Smooth muscle cell of the coronary artery (primary cell): ENCODE measurements around the gene NIPAL3. TPM values are rescaled to one million over a fixed set of nuclear protein-coding genes. Genes with fewer than 3 reads are reported as not detected.

Experiments used
- total RNA-seq: library from RNA; depleted of rRNA; stranded (reverse); fragments of >200 nt; gene quantifications from 2 replicates; pipeline ENCODE4 v1.2.3, GENCODE V29; 2014; ENCODE audit warnings: low replicate concordance

The NIPAL3 gene
- 24.8 and 25.3 TPM in 2 replicates for total RNA-seq

DNA sequence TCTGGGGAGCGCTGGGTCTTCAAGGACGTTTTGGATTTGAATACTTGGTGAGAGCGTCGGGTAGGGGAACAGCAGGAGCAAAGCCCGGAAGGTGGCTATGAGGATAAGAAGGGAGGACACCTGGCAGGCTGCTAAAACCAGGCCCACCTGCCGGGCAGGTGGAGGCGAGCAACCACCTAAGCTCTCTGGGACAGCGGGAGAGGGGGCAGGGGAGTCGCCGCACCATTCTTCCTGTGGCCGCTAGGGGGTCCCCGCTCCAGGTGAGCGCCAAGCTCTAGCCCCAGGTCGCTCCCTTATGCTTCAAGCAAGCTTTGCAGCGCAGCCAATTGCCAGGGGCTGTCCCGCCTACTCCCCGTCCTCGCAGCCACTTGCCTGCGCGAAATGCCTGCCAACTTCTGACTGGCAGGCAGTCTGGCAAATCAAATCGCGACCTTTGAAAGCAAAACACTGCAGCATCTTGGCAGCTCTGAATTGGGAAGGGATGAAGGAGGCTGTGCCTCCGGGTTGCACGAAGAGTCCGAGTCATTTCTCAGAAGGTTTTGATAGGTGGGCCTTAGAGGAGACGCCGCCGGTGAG, at the start of gene NIPAL3:
NIPAL3 (plus strand) TSS at position 469 of the 576 bp plus-strand sequence. CDS start 3,746 bp downstream, outside the sequence.

DNA sequence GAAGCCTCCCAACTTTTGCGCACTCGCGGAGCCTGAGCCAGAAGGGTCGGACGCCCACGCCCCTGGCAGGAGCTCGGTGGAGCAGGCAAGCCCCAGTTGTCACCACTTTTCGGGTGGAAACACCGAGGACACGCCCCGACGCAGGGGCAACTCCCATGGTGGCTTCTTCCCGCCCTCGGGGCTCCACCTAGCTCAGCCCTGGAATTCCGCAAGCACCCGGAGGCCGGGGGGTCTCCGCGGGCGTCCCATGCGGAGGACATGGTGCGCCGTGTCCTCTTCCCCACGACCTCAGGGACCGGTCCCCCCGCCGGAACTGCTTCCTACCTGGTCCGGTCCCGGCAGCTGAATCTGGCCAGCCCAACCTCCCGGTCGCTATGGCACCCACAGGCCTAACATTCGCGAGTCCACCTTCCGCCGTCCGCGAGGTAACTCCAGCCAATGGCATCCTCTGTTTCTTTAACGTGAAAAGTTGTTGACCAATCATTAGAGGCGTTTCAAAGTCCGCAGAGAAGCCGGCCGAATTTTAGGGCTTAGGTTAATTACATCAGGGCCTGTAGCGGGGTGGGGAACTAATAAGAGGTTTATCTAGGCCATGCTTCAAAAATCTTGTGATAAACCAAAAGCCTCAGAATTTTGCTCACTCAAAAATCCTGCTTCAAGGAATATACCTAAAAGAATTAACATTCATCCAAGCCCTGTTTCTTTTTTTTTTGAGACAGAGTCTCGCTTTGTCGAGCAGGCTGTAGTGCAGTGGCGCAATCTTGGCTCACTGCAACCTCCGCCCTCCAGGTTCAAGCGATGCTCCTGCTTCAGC, 2.0 kb upstream of the NIPAL3 start, which contains the start of gene STPG1:
STPG1 (minus strand) TSS at position 433 of the 814 bp plus-strand sequence. CDS start 12,394 bp downstream, outside the sequence.

DNA sequence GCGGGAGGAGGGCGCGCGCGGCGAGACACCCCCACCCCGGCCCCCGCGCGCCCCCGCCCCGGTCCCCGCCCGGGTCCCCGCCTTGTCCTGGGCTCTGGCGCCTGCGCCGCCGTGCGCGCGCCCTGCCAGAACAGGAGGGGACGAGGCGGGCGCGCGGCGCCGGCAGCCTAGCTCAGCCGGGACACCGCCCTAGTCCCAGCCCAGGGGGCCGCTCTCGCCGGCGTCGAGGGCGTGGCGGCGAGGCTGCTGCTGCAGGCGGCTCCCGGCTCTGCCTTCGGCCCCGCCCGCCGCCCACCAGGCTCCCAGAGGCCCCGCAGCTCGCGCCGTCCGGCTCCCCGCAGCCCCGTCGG, 87.1 kb downstream of the NIPAL3 start, which contains the start of gene RCAN3:
RCAN3 (plus strand) TSS at position 128 of the 350 bp plus-strand sequence. CDS start 11,537 bp downstream, outside the sequence.

Other genes starting within 250 kb of the NIPAL3 start
- gene IFNLR1, start 228.5 kb upstream of the NIPAL3 start, total RNA-seq, result not detected in 2 replicates
- gene GRHL3, start 96.4 kb upstream of the NIPAL3 start, total RNA-seq, result not detected in 2 replicates
- 2.3 and 2.5 TPM in 2 replicates for gene STPG1, start 2.0 kb upstream of the NIPAL3 start, total RNA-seq
- 1.6 and 5.7 TPM in 2 replicates for gene RCAN3, start 87.0 kb downstream of the NIPAL3 start, total RNA-seq
- gene NCMAP, start 140.3 kb downstream of the NIPAL3 start, total RNA-seq, result not detected in 2 replicates
- gene SRRM1, start 227.5 kb downstream of the NIPAL3 start, total RNA-seq, result 10.6 and 18.9 TPM in 2 replicates